Right lobe of liver (tissue), 6 donors: ENCODE data around the gene IL19. TPM values are rescaled to one million over a fixed set of nuclear protein-coding genes. Genes with fewer than 3 reads are reported as not detected.

Source experiments
- ATAC-seq, 4 donors: fragments of 200-7000 bp; cut with Tn5 transposase; one replicate each; pipeline ENCODE4 v1.9.1; 2020; ENCODE audit warnings: mild to moderate bottlenecking in 4 of 4, moderate library complexity in 4 of 4
- DNase-seq, 3 donors: peaks; one replicate each; pipeline ENCODE4 v3.0.0-alpha.2; 2020
- H3K27ac ChIP-seq, 3 donors: fragments of 200-600 bp; one replicate each; pipeline ENCODE4 v1.8.0; 2022
- H3K27me3 ChIP-seq, 2 donors: fragments of 200-600 bp; one replicate each; pipeline ENCODE4 v1.8.0; 2022
- H3K36me3 ChIP-seq, 4 donors: fragments of 200-600 bp; sonication (generic) in 1 of 4; one replicate each; pipeline versions ENCODE4 v1.5.1 to v1.8.0; 2017 to 2022; ENCODE audit warnings: control low read depth in 1 of 4
- H3K4me1 ChIP-seq, 4 donors: fragments of 200-600 bp; sonication (generic) in 1 of 4; one replicate each; pipeline versions ENCODE4 v1.5.1 to v1.8.0; 2017 to 2022; ENCODE audit warnings: control low read depth in 1 of 4
- H3K4me3 ChIP-seq, 3 donors: fragments of 200-600 bp; one replicate each; pipeline ENCODE4 v1.8.0; 2022
- H3K9me3 ChIP-seq, 4 donors: fragments of 200-600 bp; sonication (generic) in 1 of 4; one replicate each; pipeline versions ENCODE4 v1.5.1 to v1.8.0; 2017 to 2022; ENCODE audit warnings: control low read depth in 1 of 4
- POLR2A ChIP-seq: fragments of 450-650 bp; IDR thresholded peaks from one replicate; pipeline ENCODE4 v1.6.1; 2017; ENCODE audit warnings: antibody characterized with exemption, mild to moderate bottlenecking
- WGBS: methylation state at CpG from one replicate; pipeline ENCODE4 v1.1.6; 2018; ENCODE audit warnings: low coverage, low lambda C conversion rate; ENCODE audit not compliant: insufficient coverage; ENCODE audit errors: missing lambda C conversion rate; 5-methylcytosine and 5-hydroxymethylcytosine counted together
- intact Hi-C, 2 donors: fragments of 100-400 bp; cut with DNase I; formaldehyde crosslinking; loops; one replicate each; pipeline versions ENCODE4 v1.11.2 to v1.14.1; 2022
- total RNA-seq, 6 experiments: library from RNA; depleted of rRNA in 2 of 6; stranded (reverse); fragments of >200 nt in 2 of 6; fragmentation: NEBNext Ultra II Directional in 3 of 6; extraction: Animal tissue kit (Norgen Biotek cat#: 25700) in 3 of 6; gene quantifications; one replicate each; pipeline versions ENCODE4 v1.1.0 to v1.2.4, GENCODE V29; 2016 to 2023
- TF ChIP-seq, protein P1 (sequence below), 4 donors: fragments of 200-600 bp in 3 of 4; fragments of 450-650 bp in 1 of 4; IDR thresholded peaks; one replicate each; pipeline versions ENCODE4 v1.5.1 to v1.8.0; 2016 to 2022; ENCODE audit warnings: antibody characterized with exemption in 4 of 4, mild to moderate bottlenecking in 2 of 4
- donor health status: DM: no; HTN: yes; CAD: no.
- donor health status: DM: no; HTN: no; CAD: no.
- donor health status: DM: no; HTN: no; CAD: no.
- donor health status: DM: no; HTN: yes; CAD: no.
- donor health status: DM: no; HTN: yes; CAD: no.

The IL19 gene
- total RNA-seq, 6 experiments from 2014 or later: not detected

GRCh38 chr1:206839006-206839560, 68.5 kb downstream of the IL19 start:
- H3K4me1 ChIP-seq: no peaks in the 10 kb centered on the region
- ATAC-seq (no peak), DNase-seq (no peak)
- no peak overlapping the region for H3K27ac ChIP-seq
- no peaks in the 10 kb centered on the region for H3K9me3 ChIP-seq
- H3K27me3 ChIP-seq: no peaks in the 10 kb centered on the region
- WGBS: 21% methylated on average over 2 of the region's 4 CpGs
- no peak overlapping the region for H3K4me3 ChIP-seq
- intact Hi-C loops: no loop called here
- TF ChIP-seq, protein P1, sequence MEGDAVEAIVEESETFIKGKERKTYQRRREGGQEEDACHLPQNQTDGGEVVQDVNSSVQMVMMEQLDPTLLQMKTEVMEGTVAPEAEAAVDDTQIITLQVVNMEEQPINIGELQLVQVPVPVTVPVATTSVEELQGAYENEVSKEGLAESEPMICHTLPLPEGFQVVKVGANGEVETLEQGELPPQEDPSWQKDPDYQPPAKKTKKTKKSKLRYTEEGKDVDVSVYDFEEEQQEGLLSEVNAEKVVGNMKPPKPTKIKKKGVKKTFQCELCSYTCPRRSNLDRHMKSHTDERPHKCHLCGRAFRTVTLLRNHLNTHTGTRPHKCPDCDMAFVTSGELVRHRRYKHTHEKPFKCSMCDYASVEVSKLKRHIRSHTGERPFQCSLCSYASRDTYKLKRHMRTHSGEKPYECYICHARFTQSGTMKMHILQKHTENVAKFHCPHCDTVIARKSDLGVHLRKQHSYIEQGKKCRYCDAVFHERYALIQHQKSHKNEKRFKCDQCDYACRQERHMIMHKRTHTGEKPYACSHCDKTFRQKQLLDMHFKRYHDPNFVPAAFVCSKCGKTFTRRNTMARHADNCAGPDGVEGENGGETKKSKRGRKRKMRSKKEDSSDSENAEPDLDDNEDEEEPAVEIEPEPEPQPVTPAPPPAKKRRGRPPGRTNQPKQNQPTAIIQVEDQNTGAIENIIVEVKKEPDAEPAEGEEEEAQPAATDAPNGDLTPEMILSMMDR (IDR thresholded peaks at IDR 0.05): no peak
- TF ChIP-seq POLR2A: no peak
- H3K36me3 ChIP-seq: no peaks in the 10 kb centered on the region

- Histone ChIP-seq H3K9me3 (no peaks in the 10 kb centered on the region), H3K36me3 (no peaks in the 10 kb centered on the region), H3K27me3 (no peaks in the 10 kb centered on the region), H3K27ac (no peak overlapping the region), H3K4me1 (no peaks in the 10 kb centered on the region), H3K4me3 (no peak overlapping the region)
- intact Hi-C loops: no loop called here
- DNase-seq (peak in 1 of 3 donors; percentile 23), ATAC-seq (peak; percentile 36 to 59 (median 52))
- TF ChIP-seq, protein P1 (IDR thresholded peaks at IDR 0.05): no peak
- TF ChIP-seq POLR2A: no peak
- 100% methylated on average over 2 of the region's 7 CpGs for WGBS
Observed at GRCh38 chr1:206839857-206840256, 69.3 kb downstream of the IL19 start.

GRCh38 chr1:206841609-206842323, 71.2 kb downstream of the IL19 start:
- DNase-seq (no peak), ATAC-seq (no peak)
- Histone ChIP-seq H3K36me3 (no peaks in the 10 kb centered on the region), H3K27ac (no peak overlapping the region), H3K4me1 (no peaks in the 10 kb centered on the region), H3K27me3 (no peaks in the 10 kb centered on the region), H3K4me3 (no peak overlapping the region), H3K9me3 (no peaks in the 10 kb centered on the region)
- TF ChIP-seq, protein P1 (IDR thresholded peaks at IDR 0.05): no peak
- no peak for TF ChIP-seq POLR2A
- WGBS: 82% methylated on average over 5 of the region's 7 CpGs
- intact Hi-C loops: no loop called here

GRCh38 chr1:206842854-206843253, 72.3 kb downstream of the IL19 start:
- Histone ChIP-seq H3K27ac (no peak overlapping the region), H3K27me3 (no peaks in the 10 kb centered on the region), H3K36me3 (no peaks in the 10 kb centered on the region), H3K9me3 (no peaks in the 10 kb centered on the region), H3K4me1 (no peaks in the 10 kb centered on the region), H3K4me3 (no peak overlapping the region)
- DNase-seq (no peak), ATAC-seq (no peak)
- TF ChIP-seq, protein P1 (IDR thresholded peaks at IDR 0.05): no peak
- TF ChIP-seq POLR2A: no peak
- intact Hi-C loops: no loop called here
